MM.1S (cell line): ENCODE data around the gene VPS16.

Source experiments
- EZH2 ChIP-seq: fragments of 300-600 bp; sonication (generic); optimal IDR thresholded peaks from 2 replicates; pipeline ENCODE3; 2017; ENCODE audit warnings: low read depth, mild to moderate bottlenecking, antibody characterized with exemption, low read length, mixed read lengths
- EZH2phosphoT487 ChIP-seq: fragments of 300-600 bp; sonication (generic); IDR thresholded peaks from 2 replicates; pipeline ENCODE4 v1.6.1; 2018; ENCODE audit warnings: antibody characterized with exemption, low read length
- TF ChIP-seq, protein P1 (sequence below): fragments of 300-600 bp; sonication (generic); IDR thresholded peaks from 2 replicates; pipeline ENCODE4 v1.5.1; 2016; ENCODE audit warnings: antibody characterized with exemption, low read length, mixed read lengths

- TF ChIP-seq, protein P1, sequence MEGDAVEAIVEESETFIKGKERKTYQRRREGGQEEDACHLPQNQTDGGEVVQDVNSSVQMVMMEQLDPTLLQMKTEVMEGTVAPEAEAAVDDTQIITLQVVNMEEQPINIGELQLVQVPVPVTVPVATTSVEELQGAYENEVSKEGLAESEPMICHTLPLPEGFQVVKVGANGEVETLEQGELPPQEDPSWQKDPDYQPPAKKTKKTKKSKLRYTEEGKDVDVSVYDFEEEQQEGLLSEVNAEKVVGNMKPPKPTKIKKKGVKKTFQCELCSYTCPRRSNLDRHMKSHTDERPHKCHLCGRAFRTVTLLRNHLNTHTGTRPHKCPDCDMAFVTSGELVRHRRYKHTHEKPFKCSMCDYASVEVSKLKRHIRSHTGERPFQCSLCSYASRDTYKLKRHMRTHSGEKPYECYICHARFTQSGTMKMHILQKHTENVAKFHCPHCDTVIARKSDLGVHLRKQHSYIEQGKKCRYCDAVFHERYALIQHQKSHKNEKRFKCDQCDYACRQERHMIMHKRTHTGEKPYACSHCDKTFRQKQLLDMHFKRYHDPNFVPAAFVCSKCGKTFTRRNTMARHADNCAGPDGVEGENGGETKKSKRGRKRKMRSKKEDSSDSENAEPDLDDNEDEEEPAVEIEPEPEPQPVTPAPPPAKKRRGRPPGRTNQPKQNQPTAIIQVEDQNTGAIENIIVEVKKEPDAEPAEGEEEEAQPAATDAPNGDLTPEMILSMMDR = no peak
- TF ChIP-seq EZH2 = no peak
- TF ChIP-seq EZH2phosphoT487 = no peak
Observed at GRCh38 chr20:2903686-2904085, 63.1 kb downstream of the VPS16 start.
